Daoy (cell line): Measurements from ENCODE around the gene SIM2. TPM values are rescaled to one million over a fixed set of nuclear protein-coding genes. Genes with fewer than 3 reads are reported as not detected.

Source experiments
- DNase-seq: peaks from one replicate; pipeline ENCODE4 v3.0.0-alpha.2; 2015; ENCODE audit warnings: low read depth
- total RNA-seq: library from RNA; depleted of rRNA; stranded (reverse); fragments of >200 nt; shearing (Covaris generic); gene quantifications from 2 replicates; pipeline ENCODE4 v1.2.3, GENCODE V29; 2014

Gene SIM2
- total RNA-seq, 1 experiment from 2014 or later = 12.9 TPM

- DNase-seq = no peak
These were observed 36.2 kb downstream of the SIM2 start for GRCh38 chr21:36735201-36735515.

- no peak for DNase-seq
These were observed 36.9 kb downstream of the SIM2 start for GRCh38 chr21:36735724-36736320.

DNA sequence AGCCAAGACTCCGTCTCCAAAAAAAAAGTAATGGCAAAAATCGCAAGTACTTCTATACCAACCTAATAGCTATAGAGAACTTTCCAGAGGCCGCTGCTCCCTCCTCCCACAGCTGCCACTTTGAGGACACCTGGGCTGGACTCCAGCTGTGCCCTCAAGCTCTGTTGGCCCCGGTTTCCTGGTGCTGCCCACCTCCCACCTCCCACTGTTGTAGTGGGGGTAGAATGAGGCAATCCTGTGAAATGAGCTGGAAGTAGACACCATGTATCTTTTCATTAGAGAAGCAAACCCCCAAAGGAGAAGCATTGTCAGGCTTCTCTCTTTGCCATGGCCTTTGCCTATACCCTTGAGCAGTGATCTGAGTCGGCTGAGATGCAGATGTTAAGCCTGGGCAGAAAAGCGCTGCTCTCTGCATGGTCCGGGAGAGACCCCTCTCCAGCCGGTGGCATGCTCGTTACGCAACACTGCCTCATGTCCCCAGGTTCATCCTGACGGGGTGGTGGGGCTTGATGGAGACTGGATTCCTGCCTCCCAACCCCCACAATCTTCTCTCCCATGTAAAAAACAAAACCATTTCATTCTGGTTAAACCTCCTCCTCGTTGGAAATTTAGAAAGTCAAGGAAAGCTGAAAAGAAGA, 39.7 kb downstream of the SIM2 start:
- no peak for DNase-seq

- no peak for DNase-seq
These were observed 42.6 kb downstream of the SIM2 start for GRCh38 chr21:36741506-36741905.

- no peak for DNase-seq
These were observed 44.1 kb downstream of the SIM2 start for GRCh38 chr21:36743008-36743407.

DNA sequence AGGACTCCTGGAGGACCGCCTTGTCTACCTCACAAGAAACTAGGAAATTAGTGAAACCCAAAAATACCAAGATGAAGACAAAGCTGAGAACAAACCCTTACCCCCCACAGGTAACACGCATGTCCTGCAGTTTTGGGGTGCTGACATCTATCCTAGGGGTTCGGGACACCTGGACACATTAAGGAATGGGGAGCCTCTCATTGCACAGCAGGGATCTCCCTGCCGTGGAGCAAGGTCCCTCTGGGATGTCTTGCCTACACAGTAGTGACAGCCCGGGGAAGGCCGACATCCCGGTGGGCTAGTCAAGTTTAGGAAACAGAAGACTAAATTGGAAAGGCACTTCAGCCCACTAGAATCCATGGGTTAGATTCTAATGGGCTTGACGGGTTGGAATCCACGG, 44.5 kb downstream of the SIM2 start:
- no peak for DNase-seq

DNA sequence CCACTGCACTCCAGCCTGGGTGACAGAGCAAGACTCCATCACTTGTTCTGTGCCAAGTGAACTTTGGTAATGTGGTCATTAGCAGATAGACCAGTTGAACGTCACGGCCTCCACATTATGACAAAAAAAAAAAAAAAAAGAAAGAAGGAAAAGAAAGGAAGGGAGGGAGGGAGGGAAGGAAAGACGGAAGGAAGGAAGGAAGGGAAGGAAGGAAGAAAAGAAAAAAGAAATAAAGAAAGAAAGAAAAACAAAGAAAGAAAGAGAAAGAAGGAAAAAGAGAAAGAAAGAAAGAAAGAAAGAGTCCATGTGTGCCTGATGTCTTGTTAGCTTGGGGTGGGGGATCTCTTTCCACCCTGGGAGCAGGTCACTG, 45.3 kb downstream of the SIM2 start:
- no peak for DNase-seq

DNA sequence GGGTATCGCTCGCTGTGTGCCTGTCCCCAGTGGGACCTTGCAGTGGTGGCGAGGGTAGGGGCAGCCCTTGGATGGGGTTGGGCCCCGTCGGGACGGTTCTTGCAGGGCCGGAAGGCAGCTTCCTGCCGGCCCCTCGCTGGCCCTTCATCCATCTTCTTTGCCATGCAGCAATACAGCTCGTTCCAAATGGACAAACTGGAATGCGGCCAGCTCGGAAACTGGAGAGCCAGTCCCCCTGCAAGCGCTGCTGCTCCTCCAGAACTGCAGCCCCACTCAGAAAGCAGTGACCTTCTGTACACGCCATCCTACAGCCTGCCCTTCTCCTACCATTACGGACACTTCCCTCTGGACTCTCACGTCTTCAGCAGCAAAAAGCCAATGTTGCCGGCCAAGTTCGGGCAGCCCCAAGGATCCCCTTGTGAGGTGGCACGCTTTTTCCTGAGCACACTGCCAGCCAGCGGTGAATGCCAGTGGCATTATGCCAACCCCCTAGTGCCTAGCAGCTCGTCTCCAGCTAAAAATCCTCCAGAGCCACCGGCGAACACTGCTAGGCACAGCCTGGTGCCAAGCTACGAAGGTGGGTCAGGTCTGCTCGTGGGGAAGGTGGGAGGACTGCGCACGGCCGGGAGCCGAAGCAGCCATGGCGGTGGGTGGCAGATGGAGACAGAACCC, 45.8 kb downstream of the SIM2 start:
- no peak for DNase-seq

- DNase-seq = no peak
These were observed 46.5 kb downstream of the SIM2 start for GRCh38 chr21:36745459-36745858.

GRCh38 chr21:36747041-36747814, 48.3 kb downstream of the SIM2 start:
- DNase-seq = no peak

GRCh38 chr21:36747815-36748383, 49.0 kb downstream of the SIM2 start:
- peak; percentile 78 for DNase-seq

DNA sequence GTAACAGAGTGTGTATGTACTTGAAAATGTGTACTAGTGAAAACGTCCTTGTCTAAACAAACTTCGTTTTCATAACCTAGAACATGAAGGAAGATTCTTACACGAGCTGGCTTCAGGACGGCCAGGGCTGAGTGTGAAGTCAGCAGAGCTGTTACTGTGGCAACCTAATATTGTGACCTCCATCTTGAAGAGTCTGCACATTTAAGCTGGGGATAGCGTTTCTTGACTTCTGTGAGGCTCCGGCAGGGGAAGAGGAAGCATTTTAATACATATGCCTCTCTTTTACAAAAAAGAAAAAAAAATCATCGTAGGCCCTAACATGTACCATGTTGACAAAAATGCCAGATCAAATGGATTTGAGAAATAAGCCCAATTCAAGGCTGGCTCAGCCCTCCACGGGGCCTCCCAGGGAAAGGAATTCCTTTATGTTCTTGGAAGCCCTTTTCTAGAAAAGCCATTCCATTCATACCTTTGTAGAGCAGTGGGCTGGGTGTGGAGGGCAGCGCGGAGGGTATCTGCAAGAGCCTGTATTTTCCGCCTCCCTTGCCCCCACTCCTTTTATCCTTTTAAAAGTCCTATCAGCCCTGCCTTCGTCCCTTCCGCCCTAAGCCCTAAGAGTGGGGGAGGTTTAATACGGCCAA, 51.1 kb downstream of the SIM2 start:
- peak; percentile 71 for DNase-seq

DNA sequence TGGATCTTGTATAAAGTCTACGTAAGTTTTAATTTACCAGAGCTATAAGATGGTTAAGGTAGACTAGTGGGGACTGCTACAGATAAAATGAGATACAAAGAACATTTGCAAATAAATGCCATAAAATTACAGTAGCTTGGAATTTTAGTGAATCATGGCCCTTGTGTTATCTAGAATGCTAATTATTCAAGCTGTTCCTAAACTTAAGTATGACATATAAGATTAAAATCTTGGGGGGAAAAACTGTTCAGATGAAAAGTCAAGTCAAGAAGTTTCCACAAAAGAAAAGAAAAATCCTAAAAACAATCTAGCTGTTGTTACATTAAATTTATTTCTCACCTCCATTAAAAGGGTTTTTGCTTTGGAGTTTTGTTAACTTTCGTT, 51.7 kb downstream of the SIM2 start:
- no peak for DNase-seq

- no peak for DNase-seq
These were observed 52.5 kb downstream of the SIM2 start for GRCh38 chr21:36751383-36751782.

DNA sequence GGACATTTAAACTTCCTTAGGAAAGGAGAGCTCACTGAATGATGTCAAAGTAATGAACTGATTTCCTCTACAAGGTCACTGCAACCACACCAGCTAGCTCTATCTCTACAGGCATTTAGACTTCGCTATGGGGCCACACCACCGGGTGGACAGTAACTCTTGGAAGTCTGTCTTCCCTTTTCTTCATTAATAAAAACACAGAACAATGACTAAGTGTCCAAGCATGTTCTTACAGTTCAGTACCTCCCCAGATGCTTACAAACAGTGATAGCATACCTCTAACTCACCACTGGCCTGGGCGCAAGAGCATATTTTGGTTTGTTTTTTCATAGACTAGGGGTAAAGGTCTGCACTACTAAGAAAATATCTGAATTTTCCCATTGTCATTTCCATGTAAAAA, 54.6 kb downstream of the SIM2 start:
- DNase-seq = peak; percentile 49

GRCh38 chr21:36754241-36754898, 55.5 kb downstream of the SIM2 start:
- no peak for DNase-seq

DNA sequence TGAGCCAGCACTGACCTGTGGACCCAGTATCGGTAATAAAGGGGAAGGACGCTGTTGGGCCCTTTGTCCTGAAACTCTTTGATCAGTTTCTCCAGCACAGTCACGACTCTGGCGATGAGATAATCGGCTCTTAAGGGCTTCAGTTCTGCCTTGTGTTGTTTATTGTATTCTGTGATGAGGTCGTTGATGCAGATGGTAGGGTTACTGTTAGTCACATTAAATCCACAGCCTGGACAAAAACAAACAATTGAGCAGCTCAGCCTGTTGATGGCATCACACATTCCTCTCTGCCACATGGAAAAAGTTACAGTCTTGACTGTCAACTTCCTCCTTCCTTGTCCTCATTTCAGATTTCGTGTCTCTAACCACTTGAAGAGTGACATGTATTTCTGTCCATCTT, 57.6 kb downstream of the SIM2 start:
- peak; percentile 33 for DNase-seq

DNA sequence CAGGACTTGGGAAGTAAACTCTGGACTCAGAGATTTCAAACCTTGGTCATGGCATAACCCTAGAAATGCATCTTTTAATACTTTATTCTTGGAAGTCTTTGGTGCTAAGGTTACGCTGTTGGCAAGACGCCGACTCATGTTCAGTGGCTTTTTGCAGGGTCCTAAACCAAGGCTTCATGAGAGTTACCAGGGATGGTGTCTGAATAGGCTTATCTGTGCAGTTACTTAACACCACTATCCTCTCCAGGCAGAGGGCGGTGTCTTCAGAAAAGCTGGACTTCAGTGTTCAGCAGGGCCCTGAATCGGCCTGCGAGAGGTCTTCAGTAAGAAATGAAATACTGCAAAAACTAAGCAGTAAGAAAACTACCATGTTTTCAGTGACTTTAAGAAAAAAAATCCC, 58.3 kb downstream of the SIM2 start:
- DNase-seq = no peak

GRCh38 chr21:36759348-36760083, 60.6 kb downstream of the SIM2 start:
- DNase-seq = no peak

GRCh38 chr21:36761685-36762084, 62.8 kb downstream of the SIM2 start:
- no peak for DNase-seq

DNA sequence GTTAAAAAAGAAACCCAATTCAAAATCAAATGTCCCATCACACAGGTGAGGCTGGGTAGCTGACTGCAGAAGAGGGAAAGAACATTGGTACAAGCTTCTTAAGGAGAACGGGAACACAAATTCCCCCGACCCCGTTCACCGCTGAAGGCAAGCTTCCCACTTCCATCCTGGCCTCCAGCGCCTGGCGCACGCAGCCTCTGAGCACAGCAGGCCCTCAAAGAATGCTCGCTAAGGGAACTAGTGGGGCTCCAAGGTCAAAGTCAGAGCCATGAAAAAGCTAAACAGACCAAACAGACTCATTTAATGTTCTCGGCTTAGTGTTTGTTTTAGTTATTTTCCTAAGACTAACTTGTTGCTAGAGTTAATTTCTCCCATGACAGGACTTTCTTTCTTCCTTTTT, 63.7 kb downstream of the SIM2 start:
- no peak for DNase-seq
